ENCODE results near the gene ENOX1.

ENOX1 gene

DNA sequence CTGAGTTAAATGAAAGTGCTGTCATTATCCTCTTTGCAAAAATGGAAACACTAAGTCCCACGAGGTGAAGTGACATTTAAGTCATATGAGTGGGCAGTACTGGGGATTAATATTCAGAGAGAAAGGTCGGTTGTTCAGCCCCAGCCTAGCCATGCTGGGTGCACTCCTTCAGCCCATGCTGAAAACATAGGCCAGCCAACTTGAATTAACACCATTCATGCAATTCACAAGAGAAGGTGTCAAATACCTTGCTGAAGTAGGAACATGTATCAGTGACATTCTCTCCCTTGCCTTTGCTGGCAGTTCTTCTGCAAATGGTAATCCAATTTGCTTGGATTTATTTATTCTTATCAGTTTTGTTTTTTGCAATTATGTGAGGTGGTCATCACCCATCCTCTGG is 507.1 kb downstream of the ENOX1 start:
- Histone ChIP-seq H3K4me3 (ENCODE audit: low read depth in 1 of 5, low read length in 5 of 5) (no peak overlapping the region), H3K9me3 (ENCODE audit: control insufficient read depth in 5 of 5, low read length in 5 of 5) (no peaks in the 10 kb centered on the region), H3K27ac (ENCODE audit: low read depth, low read length) (no peak overlapping the region), H3K4me1 (ENCODE audit: control insufficient read depth in 5 of 5, insufficient read depth in 5 of 5, low read length in 5 of 5) (no peaks in the 10 kb centered on the region), H3K27me3 (ENCODE audit: control insufficient read depth in 5 of 5, insufficient read depth in 4 of 5, low read length in 5 of 5) (no peaks in the 10 kb centered on the region), H3K36me3 (ENCODE audit: control insufficient read depth in 5 of 5, insufficient read depth in 5 of 5, low read length in 5 of 5) (no peaks in the 10 kb centered on the region), H3K9ac (ENCODE audit: low read length in 5 of 5) (no peak overlapping the region)

DNA sequence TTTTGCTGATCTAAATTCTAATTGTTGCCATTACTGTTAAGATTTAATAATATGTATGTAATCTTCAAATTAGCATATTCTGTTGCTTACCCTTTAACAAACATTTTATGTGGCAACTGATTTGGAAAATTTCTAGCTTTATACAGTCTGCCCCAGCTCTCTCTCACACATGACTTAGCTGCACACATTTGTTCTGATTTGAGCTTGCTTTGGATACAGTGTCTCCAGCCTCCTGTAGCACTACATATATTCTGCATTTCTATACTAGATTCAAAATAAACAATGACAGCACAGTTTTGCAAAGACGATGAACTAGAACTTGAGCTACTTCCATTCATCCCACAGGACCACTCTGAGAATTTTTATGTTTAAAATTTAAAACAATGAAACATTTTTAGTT is 508.6 kb downstream of the ENOX1 start:
- H3K36me3 ChIP-seq (ENCODE audit: control insufficient read depth in 5 of 5, insufficient read depth in 5 of 5, low read length in 5 of 5), result no peaks in the 10 kb centered on the region
- no peaks in the 10 kb centered on the region for H3K4me1 ChIP-seq (ENCODE audit: control insufficient read depth in 5 of 5, insufficient read depth in 5 of 5, low read length in 5 of 5)
- no peak overlapping the region for H3K4me3 ChIP-seq (ENCODE audit: low read depth in 1 of 5, low read length in 5 of 5)
- H3K27ac ChIP-seq (ENCODE audit: low read depth, low read length), result no peak overlapping the region
- H3K9me3 ChIP-seq (ENCODE audit: control insufficient read depth in 5 of 5, low read length in 5 of 5), result no peaks in the 10 kb centered on the region
- no peaks in the 10 kb centered on the region for H3K27me3 ChIP-seq (ENCODE audit: control insufficient read depth in 5 of 5, insufficient read depth in 4 of 5, low read length in 5 of 5)
- no peak overlapping the region for H3K9ac ChIP-seq (ENCODE audit: low read length in 5 of 5)

- Histone ChIP-seq H3K4me1 (ENCODE audit: control insufficient read depth in 5 of 5, insufficient read depth in 5 of 5, low read length in 5 of 5) (no peaks in the 10 kb centered on the region), H3K4me3 (ENCODE audit: low read depth in 1 of 5, low read length in 5 of 5) (no peak overlapping the region), H3K27ac (ENCODE audit: low read depth, low read length) (no peak overlapping the region), H3K9ac (ENCODE audit: low read length in 5 of 5) (no peak overlapping the region), H3K36me3 (ENCODE audit: control insufficient read depth in 5 of 5, insufficient read depth in 5 of 5, low read length in 5 of 5) (no peaks in the 10 kb centered on the region), H3K9me3 (ENCODE audit: control insufficient read depth in 5 of 5, low read length in 5 of 5) (no peaks in the 10 kb centered on the region), H3K27me3 (ENCODE audit: control insufficient read depth in 5 of 5, insufficient read depth in 4 of 5, low read length in 5 of 5) (no peaks in the 10 kb centered on the region)
Measured at GRCh38 chr13:43277142-43277541, 509.6 kb downstream of the ENOX1 start.

- H3K27ac ChIP-seq (ENCODE audit: low read depth, low read length), result no peak overlapping the region
- H3K9me3 ChIP-seq (ENCODE audit: control insufficient read depth in 5 of 5, low read length in 5 of 5), result no peaks in the 10 kb centered on the region
- H3K36me3 ChIP-seq (ENCODE audit: control insufficient read depth in 5 of 5, insufficient read depth in 5 of 5, low read length in 5 of 5), result no peaks in the 10 kb centered on the region
- no peak overlapping the region for H3K4me3 ChIP-seq (ENCODE audit: low read depth in 1 of 5, low read length in 5 of 5)
- no peaks in the 10 kb centered on the region for H3K4me1 ChIP-seq (ENCODE audit: control insufficient read depth in 5 of 5, insufficient read depth in 5 of 5, low read length in 5 of 5)
- no peaks in the 10 kb centered on the region for H3K27me3 ChIP-seq (ENCODE audit: control insufficient read depth in 5 of 5, insufficient read depth in 4 of 5, low read length in 5 of 5)
- H3K9ac ChIP-seq (ENCODE audit: low read length in 5 of 5), result no peak overlapping the region
Measured at GRCh38 chr13:43274881-43275280, 511.9 kb downstream of the ENOX1 start.

DNA sequence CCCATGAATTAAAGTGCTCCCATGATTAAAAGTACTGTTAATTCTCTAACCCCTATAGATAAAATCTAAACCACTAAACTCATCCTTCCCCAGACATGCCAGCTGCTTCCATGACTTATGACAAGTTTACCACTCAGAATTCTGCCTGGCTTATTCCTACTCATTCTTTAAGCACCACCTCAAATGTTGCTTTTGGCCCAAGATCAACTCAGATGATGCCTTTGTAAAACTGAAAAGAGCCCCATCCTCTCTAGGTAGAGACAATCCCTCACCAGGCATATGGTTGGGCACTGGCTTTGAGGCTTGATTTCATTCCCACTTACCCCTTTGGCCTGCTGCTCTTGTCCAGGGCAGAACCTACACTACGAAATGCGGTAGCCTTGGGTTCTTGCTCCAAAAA is 513.4 kb downstream of the ENOX1 start:
- Histone ChIP-seq H3K4me3 (ENCODE audit: low read depth in 1 of 5, low read length in 5 of 5) (no peak overlapping the region), H3K4me1 (ENCODE audit: control insufficient read depth in 5 of 5, insufficient read depth in 5 of 5, low read length in 5 of 5) (no peaks in the 10 kb centered on the region), H3K9ac (ENCODE audit: low read length in 5 of 5) (no peak overlapping the region), H3K36me3 (ENCODE audit: control insufficient read depth in 5 of 5, insufficient read depth in 5 of 5, low read length in 5 of 5) (no peaks in the 10 kb centered on the region), H3K27me3 (ENCODE audit: control insufficient read depth in 5 of 5, insufficient read depth in 4 of 5, low read length in 5 of 5) (no peaks in the 10 kb centered on the region), H3K27ac (ENCODE audit: low read depth, low read length) (no peak overlapping the region), H3K9me3 (ENCODE audit: control insufficient read depth in 5 of 5, low read length in 5 of 5) (no peaks in the 10 kb centered on the region)

- H3K9me3 ChIP-seq (ENCODE audit: control insufficient read depth in 5 of 5, low read length in 5 of 5), result no peaks in the 10 kb centered on the region
- no peaks in the 10 kb centered on the region for H3K27me3 ChIP-seq (ENCODE audit: control insufficient read depth in 5 of 5, insufficient read depth in 4 of 5, low read length in 5 of 5)
- H3K4me1 ChIP-seq (ENCODE audit: control insufficient read depth in 5 of 5, insufficient read depth in 5 of 5, low read length in 5 of 5), result no peaks in the 10 kb centered on the region
- H3K9ac ChIP-seq (ENCODE audit: low read length in 5 of 5), result no peak overlapping the region
- no peak overlapping the region for H3K4me3 ChIP-seq (ENCODE audit: low read depth in 1 of 5, low read length in 5 of 5)
- H3K36me3 ChIP-seq (ENCODE audit: control insufficient read depth in 5 of 5, insufficient read depth in 5 of 5, low read length in 5 of 5), result no peaks in the 10 kb centered on the region
- no peak overlapping the region for H3K27ac ChIP-seq (ENCODE audit: low read depth, low read length)
Measured at GRCh38 chr13:43272851-43273250, 513.9 kb downstream of the ENOX1 start.

- H3K9ac ChIP-seq (ENCODE audit: low read length in 5 of 5), result no peak overlapping the region
- no peaks in the 10 kb centered on the region for H3K36me3 ChIP-seq (ENCODE audit: control insufficient read depth in 5 of 5, insufficient read depth in 5 of 5, low read length in 5 of 5)
- no peaks in the 10 kb centered on the region for H3K4me1 ChIP-seq (ENCODE audit: control insufficient read depth in 5 of 5, insufficient read depth in 5 of 5, low read length in 5 of 5)
- no peaks in the 10 kb centered on the region for H3K9me3 ChIP-seq (ENCODE audit: control insufficient read depth in 5 of 5, low read length in 5 of 5)
- H3K4me3 ChIP-seq (ENCODE audit: low read depth in 1 of 5, low read length in 5 of 5), result no peak overlapping the region
- no peaks in the 10 kb centered on the region for H3K27me3 ChIP-seq (ENCODE audit: control insufficient read depth in 5 of 5, insufficient read depth in 4 of 5, low read length in 5 of 5)
- H3K27ac ChIP-seq (ENCODE audit: low read depth, low read length), result no peak overlapping the region
Measured at GRCh38 chr13:43271152-43271551, 515.6 kb downstream of the ENOX1 start.

- Histone ChIP-seq H3K4me1 (ENCODE audit: control insufficient read depth in 5 of 5, insufficient read depth in 5 of 5, low read length in 5 of 5) (no peaks in the 10 kb centered on the region), H3K4me3 (ENCODE audit: low read depth in 1 of 5, low read length in 5 of 5) (no peak overlapping the region), H3K27ac (ENCODE audit: low read depth, low read length) (no peak overlapping the region)
Measured at GRCh38 chr13:43270130-43270830, 516.5 kb downstream of the ENOX1 start.

GRCh38 chr13:43269037-43269481 is 517.7 kb downstream of the ENOX1 start:
- no peaks in the 10 kb centered on the region for H3K4me1 ChIP-seq (ENCODE audit: control insufficient read depth in 5 of 5, insufficient read depth in 5 of 5, low read length in 5 of 5)
- H3K36me3 ChIP-seq (ENCODE audit: control insufficient read depth in 5 of 5, insufficient read depth in 5 of 5, low read length in 5 of 5), result peaks cover 0 to 5% (median 0%) of the 10 kb centered on the region in 5 donors
- H3K27ac ChIP-seq (ENCODE audit: low read depth, low read length), result no peak overlapping the region
- H3K27me3 ChIP-seq (ENCODE audit: control insufficient read depth in 5 of 5, insufficient read depth in 4 of 5, low read length in 5 of 5), result no peaks in the 10 kb centered on the region
- H3K9me3 ChIP-seq (ENCODE audit: control insufficient read depth in 5 of 5, low read length in 5 of 5), result no peaks in the 10 kb centered on the region
- no peak overlapping the region for H3K9ac ChIP-seq (ENCODE audit: low read length in 5 of 5)
- H3K4me3 ChIP-seq (ENCODE audit: low read depth in 1 of 5, low read length in 5 of 5), result no peak overlapping the region

More at GRCh38 chr13:43270130-43270830, 516.5 kb downstream of the ENOX1 start:
- Histone ChIP-seq H3K9ac (ENCODE audit: low read length in 5 of 5) (no peak overlapping the region), H3K9me3 (ENCODE audit: control insufficient read depth in 5 of 5, low read length in 5 of 5) (no peaks in the 10 kb centered on the region), H3K27me3 (ENCODE audit: control insufficient read depth in 5 of 5, insufficient read depth in 4 of 5, low read length in 5 of 5) (no peaks in the 10 kb centered on the region), H3K36me3 (ENCODE audit: control insufficient read depth in 5 of 5, insufficient read depth in 5 of 5, low read length in 5 of 5) (no peaks in the 10 kb centered on the region)

DNA sequence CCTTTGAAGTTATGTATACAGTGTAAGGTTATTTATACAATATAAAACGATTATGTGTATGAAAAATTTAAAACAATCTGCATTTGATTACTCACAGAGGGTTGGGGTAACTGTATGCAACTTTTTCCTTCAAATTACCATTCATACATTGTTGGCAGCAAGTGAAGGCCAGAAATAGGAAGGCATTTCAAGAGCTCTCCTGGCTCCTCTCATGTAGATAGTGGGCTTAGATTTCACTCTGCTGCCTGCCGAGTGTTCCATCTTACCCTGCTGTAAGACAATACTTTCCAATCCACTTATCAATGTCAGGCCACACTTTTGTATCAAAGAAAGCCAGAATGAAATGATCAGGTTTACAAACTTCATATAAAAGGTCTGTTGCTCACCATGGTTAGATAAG is 518.1 kb downstream of the ENOX1 start:
- Histone ChIP-seq H3K4me3 (ENCODE audit: low read depth in 1 of 5, low read length in 5 of 5) (no peak overlapping the region), H3K27ac (ENCODE audit: low read depth, low read length) (no peak overlapping the region)

More for the DNA sequence above, 518.1 kb downstream of the ENOX1 start:
- peaks cover 0 to 5% (median 0%) of the 10 kb centered on the region in 5 donors for H3K36me3 ChIP-seq (ENCODE audit: control insufficient read depth in 5 of 5, insufficient read depth in 5 of 5, low read length in 5 of 5)
- H3K9me3 ChIP-seq (ENCODE audit: control insufficient read depth in 5 of 5, low read length in 5 of 5), result no peaks in the 10 kb centered on the region
- no peaks in the 10 kb centered on the region for H3K27me3 ChIP-seq (ENCODE audit: control insufficient read depth in 5 of 5, insufficient read depth in 4 of 5, low read length in 5 of 5)
- H3K4me1 ChIP-seq (ENCODE audit: control insufficient read depth in 5 of 5, insufficient read depth in 5 of 5, low read length in 5 of 5), result no peaks in the 10 kb centered on the region
- no peak overlapping the region for H3K9ac ChIP-seq (ENCODE audit: low read length in 5 of 5)
